NCI-H526 treated with DMSO at 0.1 percent for 48 hours (cell line): ENCODE data around the gene PLLP.
A peak's percentile ranks its signal among the peaks of the same experiment; 100 is the strongest.
"Not testable (repeated sequence)": the region's sequence is repeated elsewhere in the genome, so short reads cannot be mapped to it uniquely, and the experiment has no call there.

Experiments
- DNase-seq: peaks from one replicate; lab custom pipeline; 2025; lab: John Stamatoyannopoulos, UW

PLLP gene

GRCh38 chr16:57273359-57273758 is 11.1 kb downstream of the PLLP start:
- no peak for DNase-seq

- no peak for DNase-seq
Measured at GRCh38 chr16:57271867-57272495, 12.5 kb downstream of the PLLP start.

GRCh38 chr16:57271063-57271345 is 13.5 kb downstream of the PLLP start:
- DNase-seq = no peak

- DNase-seq = no peak
Measured at GRCh38 chr16:57270221-57271062, 14.0 kb downstream of the PLLP start.

- no peak for DNase-seq
Measured at GRCh38 chr16:57268804-57269800, 15.4 kb downstream of the PLLP start.

- DNase-seq = not testable (repeated sequence)
Measured at GRCh38 chr16:57267343-57267742, 17.1 kb downstream of the PLLP start.

GRCh38 chr16:57266531-57267260 is 17.8 kb downstream of the PLLP start:
- no peak for DNase-seq

GRCh38 chr16:57265850-57266530 is 18.5 kb downstream of the PLLP start:
- DNase-seq = peak; percentile 40

GRCh38 chr16:57264950-57265371 is 19.5 kb downstream of the PLLP start:
- DNase-seq = no peak

- no peak for DNase-seq
Measured at GRCh38 chr16:57264381-57264780, 20.1 kb downstream of the PLLP start.

GRCh38 chr16:57263541-57264351 is 20.7 kb downstream of the PLLP start:
- DNase-seq = no peak

GRCh38 chr16:57262841-57263540 is 21.5 kb downstream of the PLLP start:
- no peak for DNase-seq

GRCh38 chr16:57261806-57262205 is 22.7 kb downstream of the PLLP start:
- no peak for DNase-seq

- no peak for DNase-seq
Measured at GRCh38 chr16:57260294-57260929, 24.1 kb downstream of the PLLP start.

GRCh38 chr16:57258910-57259475 is 25.5 kb downstream of the PLLP start:
- no peak for DNase-seq

GRCh38 chr16:57258226-57258909 is 26.1 kb downstream of the PLLP start:
- DNase-seq = no peak

- no peak for DNase-seq
Measured at GRCh38 chr16:57257455-57258070, 26.9 kb downstream of the PLLP start.
